Measurements from ENCODE around the gene GTPBP1.

GTPBP1 gene

DNA sequence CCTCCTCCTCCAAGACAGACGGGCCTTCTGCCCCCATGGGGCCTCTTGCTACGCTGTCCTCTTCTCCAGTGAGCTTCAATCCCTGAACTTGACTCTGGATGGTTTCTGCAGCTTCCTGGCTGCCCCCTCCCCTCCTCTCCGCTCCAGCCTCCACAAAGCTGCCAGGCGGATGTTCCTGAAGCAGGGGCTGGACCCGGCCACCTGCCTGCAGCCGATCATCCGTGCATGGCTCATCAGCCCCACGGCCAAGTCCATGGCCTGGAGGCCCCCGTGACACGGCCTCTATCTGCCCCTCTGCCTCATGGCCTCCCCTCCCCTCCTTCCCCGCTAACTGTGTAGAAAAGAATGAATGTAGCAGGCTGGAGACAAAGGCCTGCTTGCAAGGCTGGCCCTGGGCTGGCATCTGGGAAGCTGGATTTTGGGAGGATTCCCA is 56.8 kb downstream of the GTPBP1 start:
- no peak for DNase-seq (ENCODE audit: extremely low read depth, low read depth)
- TF ChIP-seq CTCF (IDR thresholded peaks at IDR 0.05; ENCODE audit: low read depth, low read length, missing control alignments) = no peak
- no peak overlapping the region for H3K4me3 ChIP-seq (replicated peaks; ENCODE audit: low read depth, low read length)

DNA sequence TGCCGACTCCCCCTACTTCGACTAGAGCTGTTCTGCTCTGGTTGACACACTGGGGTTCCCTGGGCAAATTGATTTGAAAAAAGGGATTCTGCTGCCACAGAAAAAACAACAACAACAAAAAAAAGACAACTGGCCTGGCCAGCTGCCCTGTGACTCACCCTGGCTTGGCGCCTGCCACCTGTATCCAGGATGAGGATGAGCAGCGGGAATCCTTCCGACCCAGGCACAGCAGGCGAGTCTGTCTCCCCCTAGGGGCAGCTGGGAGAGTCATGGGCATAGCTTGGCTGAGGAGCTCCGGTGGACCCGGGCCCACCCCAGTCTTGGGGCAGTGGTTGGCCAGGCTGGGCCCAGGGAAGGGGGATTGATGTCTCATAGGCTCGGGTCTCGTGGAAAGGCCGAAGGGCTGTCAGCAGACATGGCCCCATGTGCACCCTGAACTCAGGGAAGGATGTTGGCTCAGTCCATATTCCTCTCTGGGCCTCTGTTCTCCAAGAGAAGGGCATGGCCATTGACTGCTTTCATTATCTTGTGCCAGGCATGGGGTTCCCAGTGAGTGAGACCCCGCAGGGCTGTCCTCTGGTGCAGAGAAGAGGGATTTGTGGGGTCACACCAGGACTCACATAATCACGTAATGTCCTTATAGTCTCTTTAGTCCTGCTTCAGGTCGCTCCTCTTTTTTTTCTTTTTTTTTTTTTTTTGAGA is 60.5 kb downstream of the GTPBP1 start:
- TF ChIP-seq CTCF (IDR thresholded peaks at IDR 0.05; ENCODE audit: low read depth, low read length, missing control alignments) = peak; percentile 99
- peak; percentile 59 for DNase-seq (ENCODE audit: extremely low read depth, low read depth)
- no peak overlapping the region for H3K4me3 ChIP-seq (replicated peaks; ENCODE audit: low read depth, low read length)

- DNase-seq (ENCODE audit: extremely low read depth, low read depth) = no peak
- TF ChIP-seq CTCF (IDR thresholded peaks at IDR 0.05; ENCODE audit: low read depth, low read length, missing control alignments) = no peak
- no peak overlapping the region for H3K4me3 ChIP-seq (replicated peaks; ENCODE audit: low read depth, low read length)
Measured at GRCh38 chr22:38767313-38767712, 61.6 kb downstream of the GTPBP1 start.

DNA sequence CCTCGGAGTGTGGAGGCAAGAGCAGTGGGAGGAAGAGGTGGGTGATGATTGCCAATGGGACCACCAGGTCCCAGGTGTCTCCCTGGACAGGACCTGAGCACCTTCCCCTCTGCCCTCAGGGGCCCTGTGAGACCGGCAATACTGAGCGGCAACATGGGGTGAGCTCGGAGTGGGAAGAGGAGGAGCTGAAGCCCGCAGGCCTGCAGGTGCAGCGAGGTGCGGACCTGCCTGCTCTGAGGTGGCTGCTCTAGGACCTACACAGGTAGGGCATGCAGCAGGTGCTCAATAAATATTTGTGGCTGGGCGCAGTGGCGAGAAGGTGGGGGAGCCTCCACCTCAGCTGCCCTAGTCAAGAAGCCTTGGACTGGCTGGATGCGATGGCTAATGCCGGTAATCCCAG is 62.3 kb downstream of the GTPBP1 start:
- TF ChIP-seq CTCF (IDR thresholded peaks at IDR 0.05; ENCODE audit: low read depth, low read length, missing control alignments) = no peak
- no peak overlapping the region for H3K4me3 ChIP-seq (replicated peaks; ENCODE audit: low read depth, low read length)
- DNase-seq (ENCODE audit: extremely low read depth, low read depth) = no peak

DNA sequence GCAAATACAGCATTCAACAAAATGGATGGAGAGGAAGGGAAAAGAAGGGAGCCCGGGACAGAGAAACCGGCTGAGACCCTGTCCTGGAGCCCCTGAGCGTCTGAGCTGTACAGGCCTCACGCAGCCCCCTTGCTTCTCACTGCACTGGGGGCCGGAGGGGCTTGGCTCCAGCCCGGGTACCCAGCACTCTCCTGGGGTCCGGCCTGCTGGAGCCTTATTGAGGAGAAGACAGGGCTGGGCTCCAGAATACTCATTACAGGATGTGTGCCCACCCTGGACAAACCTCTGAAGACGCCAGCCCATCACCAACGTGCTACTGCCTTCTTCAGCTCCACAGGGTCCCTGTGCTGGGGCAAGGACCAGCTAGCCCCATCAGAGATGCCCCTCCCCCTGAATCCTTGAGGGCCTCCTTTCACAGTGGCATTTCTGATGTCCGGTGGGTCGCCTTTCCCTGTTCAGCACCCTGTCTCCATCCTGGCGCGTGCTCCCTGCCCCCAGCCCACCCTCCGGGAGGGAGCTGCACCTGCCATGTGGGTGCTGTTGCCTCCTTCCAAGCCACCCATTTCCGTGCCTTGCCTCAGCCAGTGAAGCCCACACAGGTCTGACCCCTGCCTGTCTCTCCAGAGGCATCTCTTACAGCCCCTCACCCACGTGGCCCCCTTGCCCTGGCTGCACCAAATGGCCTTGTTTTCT is 64.7 kb downstream of the GTPBP1 start:
- TF ChIP-seq CTCF (IDR thresholded peaks at IDR 0.05; ENCODE audit: low read depth, low read length, missing control alignments) = no peak
- H3K4me3 ChIP-seq (replicated peaks; ENCODE audit: low read depth, low read length) = no peak overlapping the region
- DNase-seq (ENCODE audit: extremely low read depth, low read depth) = no peak

GRCh38 chr22:38772623-38772873 is 66.8 kb downstream of the GTPBP1 start:
- DNase-seq (ENCODE audit: extremely low read depth, low read depth) = no peak
- no peak for TF ChIP-seq CTCF (IDR thresholded peaks at IDR 0.05; ENCODE audit: low read depth, low read length, missing control alignments)
- H3K4me3 ChIP-seq (replicated peaks; ENCODE audit: low read depth, low read length) = no peak overlapping the region
